ENCODE results near the gene ANKRD23. TPM values are rescaled to one million over a fixed set of nuclear protein-coding genes. Genes with fewer than 3 reads are reported as not detected.

The ANKRD23 gene
- total and polyA plus RNA-seq, 2 of the 13 experiments (the other 11 are each of a cell fraction or from before 2014, with no cell fraction given) = 1.5 to 1.6 TPM

DNA sequence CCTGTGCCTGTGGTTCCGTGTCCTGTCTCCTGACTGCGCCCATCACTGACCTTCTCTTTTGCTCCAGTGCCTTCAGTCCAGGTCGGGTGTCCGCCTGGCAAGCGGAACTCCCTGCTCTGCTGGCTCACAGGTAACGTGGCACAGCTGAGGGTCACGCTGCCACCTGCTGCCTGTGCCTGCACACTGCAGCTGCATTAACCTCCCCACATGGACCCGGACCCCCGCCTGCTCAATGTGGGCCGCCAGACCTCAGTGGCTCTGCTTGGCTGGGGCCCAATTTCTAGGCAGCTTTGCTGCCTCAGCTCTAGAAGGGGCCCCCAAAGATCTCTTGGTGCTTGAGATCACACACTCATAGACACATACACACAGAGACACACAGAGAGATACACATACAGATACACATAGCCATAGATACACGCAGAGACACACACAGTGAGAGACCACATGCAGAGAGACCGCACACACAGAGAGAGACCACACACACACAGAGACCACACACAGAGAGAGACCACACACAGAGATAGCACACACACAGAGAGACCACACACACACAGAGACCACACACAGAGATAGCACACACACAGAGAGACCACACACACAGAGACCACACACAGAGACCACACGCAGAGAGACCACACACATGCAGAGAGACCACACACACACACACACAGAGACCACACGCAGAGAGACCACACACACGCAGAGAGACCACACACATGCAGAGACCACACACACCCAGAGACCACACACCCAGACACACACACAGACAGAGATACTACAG is 42.6 kb downstream of the ANKRD23 start (continued):
- TF ChIP-seq ZNF83 (CRISPR knock-in tag; IDR thresholded peaks at IDR 0.05; ENCODE audit: borderline replicate concordance) (0 out of 2 replicates have a peak, but pooled peaks have one; percentile 59), SP4 (CRISPR knock-in tag; IDR thresholded peaks at IDR 0.05) (no peak), ZHX1 (CRISPR knock-in tag; IDR thresholded peaks at IDR 0.05; ENCODE audit: low read depth) (peak; percentile 32; the same call in 1 of the 2 replicates), TBX3 (IDR thresholded peaks at IDR 0.05; ENCODE audit: borderline replicate concordance) (peak; percentile 16; the same call in 1 of the 2 replicates), ZNF33B (CRISPR knock-in tag; IDR thresholded peaks at IDR 0.05) (no peak), SALL1 (CRISPR knock-in tag; IDR thresholded peaks at IDR 0.05) (peak; percentile 84), RFXANK (CRISPR knock-in tag; IDR thresholded peaks at IDR 0.05) (no peak), KMT2B (CRISPR knock-in tag; IDR thresholded peaks at IDR 0.05) (no peak), RXRA (CRISPR knock-in tag; IDR thresholded peaks at IDR 0.05) (0 out of 2 replicates have a peak, but pooled peaks have one; percentile 27), THAP11 (CRISPR knock-in tag; IDR thresholded peaks at IDR 0.05) (0 out of 2 replicates have a peak, but pooled peaks have one; percentile 30), MEIS1 (CRISPR knock-in tag; IDR thresholded peaks at IDR 0.05; ENCODE audit: borderline replicate concordance) (0 out of 2 replicates have a peak, but pooled peaks have one; percentile 74), E2F1 (CRISPR knock-in tag; IDR thresholded peaks at IDR 0.05) (no peak), SAP130 (CRISPR knock-in tag; IDR thresholded peaks at IDR 0.05; ENCODE audit: low read depth) (peak; percentile 54; the same call in 1 of the 2 replicates), CHCHD3 (CRISPR knock-in tag; IDR thresholded peaks at IDR 0.05) (no peak)
- TF ChIP-seq, protein P1, sequence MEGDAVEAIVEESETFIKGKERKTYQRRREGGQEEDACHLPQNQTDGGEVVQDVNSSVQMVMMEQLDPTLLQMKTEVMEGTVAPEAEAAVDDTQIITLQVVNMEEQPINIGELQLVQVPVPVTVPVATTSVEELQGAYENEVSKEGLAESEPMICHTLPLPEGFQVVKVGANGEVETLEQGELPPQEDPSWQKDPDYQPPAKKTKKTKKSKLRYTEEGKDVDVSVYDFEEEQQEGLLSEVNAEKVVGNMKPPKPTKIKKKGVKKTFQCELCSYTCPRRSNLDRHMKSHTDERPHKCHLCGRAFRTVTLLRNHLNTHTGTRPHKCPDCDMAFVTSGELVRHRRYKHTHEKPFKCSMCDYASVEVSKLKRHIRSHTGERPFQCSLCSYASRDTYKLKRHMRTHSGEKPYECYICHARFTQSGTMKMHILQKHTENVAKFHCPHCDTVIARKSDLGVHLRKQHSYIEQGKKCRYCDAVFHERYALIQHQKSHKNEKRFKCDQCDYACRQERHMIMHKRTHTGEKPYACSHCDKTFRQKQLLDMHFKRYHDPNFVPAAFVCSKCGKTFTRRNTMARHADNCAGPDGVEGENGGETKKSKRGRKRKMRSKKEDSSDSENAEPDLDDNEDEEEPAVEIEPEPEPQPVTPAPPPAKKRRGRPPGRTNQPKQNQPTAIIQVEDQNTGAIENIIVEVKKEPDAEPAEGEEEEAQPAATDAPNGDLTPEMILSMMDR (CRISPR knock-in tag; IDR thresholded peaks at IDR 0.05) = peak; percentile 97
- TF ChIP-seq, protein P2, sequence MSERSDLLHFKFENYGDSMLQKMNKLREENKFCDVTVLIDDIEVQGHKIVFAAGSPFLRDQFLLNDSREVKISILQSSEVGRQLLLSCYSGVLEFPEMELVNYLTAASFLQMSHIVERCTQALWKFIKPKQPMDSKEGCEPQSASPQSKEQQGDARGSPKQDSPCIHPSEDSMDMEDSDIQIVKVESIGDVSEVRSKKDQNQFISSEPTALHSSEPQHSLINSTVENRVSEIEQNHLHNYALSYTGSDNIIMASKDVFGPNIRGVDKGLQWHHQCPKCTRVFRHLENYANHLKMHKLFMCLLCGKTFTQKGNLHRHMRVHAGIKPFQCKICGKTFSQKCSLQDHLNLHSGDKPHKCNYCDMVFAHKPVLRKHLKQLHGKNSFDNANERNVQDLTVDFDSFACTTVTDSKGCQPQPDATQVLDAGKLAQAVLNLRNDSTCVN (CRISPR knock-in tag; IDR thresholded peaks at IDR 0.05; ENCODE audit: borderline replicate concordance) = peak; percentile 67; the same call in 1 of the 2 replicates

Data from HepG2 (cell line).